ENCODE data around the gene RNF6.

RNF6 gene

DNA sequence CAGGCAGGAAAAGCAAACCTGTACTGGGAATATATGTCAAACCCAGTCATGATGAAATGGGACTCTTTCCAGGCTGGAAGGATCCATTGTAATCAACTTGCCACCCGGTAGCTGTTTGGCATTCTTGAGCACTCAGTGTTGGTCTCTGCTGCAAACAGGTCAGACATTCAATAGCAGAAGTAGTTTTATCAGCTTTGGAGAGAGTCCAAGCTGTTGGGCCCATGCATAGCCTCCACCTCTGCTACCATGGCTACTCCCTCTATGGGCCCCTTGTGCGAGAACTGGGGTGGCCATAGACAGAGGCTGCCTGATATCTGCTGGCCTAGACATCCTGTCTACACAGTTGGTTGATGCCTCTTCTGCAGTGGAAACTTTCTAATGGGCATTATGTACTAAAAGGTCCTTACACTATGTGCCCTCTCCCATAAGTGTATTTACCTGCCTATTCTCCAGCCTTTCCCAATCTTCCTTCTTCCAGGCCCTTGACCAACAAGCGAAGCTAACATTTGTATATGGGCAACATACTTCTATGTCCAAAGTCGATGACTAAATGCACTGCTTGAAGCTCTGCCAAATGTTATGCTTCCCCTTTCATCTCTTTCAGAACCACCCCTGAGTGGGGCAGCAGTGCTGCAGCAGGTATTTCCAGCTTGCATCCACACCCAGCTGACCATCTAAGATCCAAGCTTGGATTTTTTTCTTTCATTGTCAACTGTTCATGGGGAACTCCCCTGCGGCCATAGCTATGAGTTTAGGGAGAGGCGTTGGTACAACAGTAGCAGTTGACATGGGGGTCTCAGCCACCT, 5.3 kb upstream of the RNF6 start:
- no peak for DNase-seq (ENCODE audit: low spot score)
- FAIRE-seq, result no peak

DNA sequence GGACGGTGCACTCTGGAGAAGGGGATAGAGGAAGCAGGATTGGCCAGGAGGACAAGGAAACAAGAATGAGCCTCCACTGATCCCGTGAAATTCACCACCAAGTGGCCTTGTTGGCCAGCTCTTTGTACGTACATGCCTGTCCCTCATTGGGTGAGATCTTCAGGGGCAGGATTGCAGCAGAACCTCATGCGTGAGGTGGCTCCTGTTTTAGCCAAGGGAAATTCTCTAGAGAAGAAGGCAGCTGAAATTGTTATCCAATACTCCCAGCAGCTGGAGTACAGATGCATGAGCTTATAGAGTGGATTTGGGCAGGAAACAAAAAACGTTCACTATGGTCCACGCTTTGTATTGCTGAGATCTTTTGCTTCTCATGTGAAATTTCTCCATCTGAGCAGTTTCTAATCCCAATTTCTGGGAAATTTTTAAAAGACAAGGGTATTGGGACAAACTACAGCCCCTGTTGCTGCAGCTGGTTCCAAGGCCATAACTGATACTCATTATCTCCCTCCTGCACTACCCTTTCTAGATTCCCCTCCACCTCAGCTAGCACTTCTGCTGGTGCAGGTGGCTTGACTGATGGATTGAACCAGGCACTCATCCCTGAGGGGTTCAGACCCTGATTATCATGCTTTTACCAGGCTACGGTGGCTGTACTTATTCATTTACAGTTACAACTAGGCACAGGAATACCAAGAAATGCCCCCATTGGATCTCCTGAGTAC, 3.9 kb upstream of the RNF6 start:
- DNase-seq (ENCODE audit: low spot score), result no peak
- no peak for FAIRE-seq

DNA sequence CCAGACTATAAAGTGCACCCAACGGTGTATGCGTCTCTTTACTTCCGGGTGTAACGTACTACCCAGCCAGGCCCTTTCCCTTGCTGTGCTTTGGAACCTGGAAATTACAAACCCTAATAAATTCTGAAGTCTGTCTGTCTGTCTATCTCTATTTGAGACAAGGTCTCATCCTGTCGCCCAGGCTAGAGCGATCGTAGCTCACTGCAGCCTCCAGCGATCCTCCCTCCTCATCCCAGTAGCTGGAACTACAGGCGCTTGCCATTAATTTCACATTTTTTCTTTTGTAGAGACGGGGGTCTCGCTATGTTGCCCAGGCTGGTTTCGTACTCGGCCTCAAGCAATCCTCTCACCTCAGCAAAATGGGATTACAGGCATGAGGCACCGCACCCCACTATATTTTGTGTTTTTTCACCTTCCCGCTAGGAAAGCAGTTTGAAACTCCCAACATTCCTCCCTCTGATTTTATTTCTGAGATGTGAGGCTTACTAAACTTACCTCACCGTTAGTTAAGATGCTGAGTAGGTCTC, 469 bp upstream of the RNF6 start:
- DNase-seq (ENCODE audit: low spot score) (no peak), FAIRE-seq (no peak)

DNA sequence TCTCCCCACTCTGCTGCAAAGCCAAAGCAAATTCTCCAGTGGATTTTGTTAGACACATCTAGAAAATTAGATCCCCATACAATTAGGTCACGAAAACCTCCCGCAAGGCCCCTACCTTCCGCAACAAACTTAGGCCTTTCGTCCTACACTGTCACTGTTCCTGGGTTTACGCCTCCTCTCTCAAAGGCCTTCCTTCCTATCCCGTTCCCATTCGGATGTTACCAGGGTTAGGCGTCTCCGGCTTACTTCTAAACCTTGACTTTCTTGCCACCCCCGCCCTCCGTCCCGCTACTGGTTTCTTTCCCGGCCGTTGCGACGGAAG, 754 bp downstream of the RNF6 start:
- no peak for DNase-seq (ENCODE audit: low spot score)
- FAIRE-seq, result no peak

DNA sequence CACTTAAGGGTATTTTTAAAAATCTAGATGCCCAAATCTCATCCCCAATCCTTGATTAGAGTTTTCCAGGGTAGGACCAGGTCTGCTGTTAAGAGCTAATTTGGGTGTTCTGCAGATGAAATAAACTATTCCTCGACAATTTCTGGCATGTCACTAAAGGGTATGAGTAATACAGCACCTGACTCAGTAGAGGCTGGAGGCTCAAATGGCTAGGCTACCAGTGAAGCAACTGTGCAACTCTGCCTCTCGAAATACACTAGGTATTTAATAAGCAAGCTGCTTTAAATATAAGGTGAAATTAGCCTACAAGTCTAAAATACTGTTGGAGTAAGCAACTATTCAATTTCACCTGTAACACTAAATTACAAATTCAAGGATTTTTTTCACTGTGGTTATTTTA, 1.5 kb downstream of the RNF6 start:
- no peak for FAIRE-seq
- DNase-seq (ENCODE audit: low spot score), result no peak

DNA sequence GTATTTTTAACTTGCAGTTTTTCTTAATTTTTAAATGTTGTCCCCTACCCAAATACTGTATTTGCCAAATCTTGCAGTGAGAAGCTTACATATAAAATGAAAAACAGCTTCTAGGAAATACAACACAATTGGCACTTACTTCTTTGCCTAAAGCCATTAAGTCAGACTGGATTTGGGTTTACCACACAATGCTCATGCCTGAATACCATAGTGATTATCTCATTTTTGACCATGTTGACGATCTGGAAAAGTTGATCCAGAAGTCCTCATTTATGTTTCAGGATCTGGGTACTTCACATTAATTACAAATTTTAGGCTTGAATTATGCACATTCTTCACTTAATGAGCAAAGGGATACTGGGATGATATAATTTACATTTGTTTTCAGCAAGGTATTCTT, 2.4 kb downstream of the RNF6 start:
- FAIRE-seq, result no peak
- DNase-seq (ENCODE audit: low spot score), result no peak

DNA sequence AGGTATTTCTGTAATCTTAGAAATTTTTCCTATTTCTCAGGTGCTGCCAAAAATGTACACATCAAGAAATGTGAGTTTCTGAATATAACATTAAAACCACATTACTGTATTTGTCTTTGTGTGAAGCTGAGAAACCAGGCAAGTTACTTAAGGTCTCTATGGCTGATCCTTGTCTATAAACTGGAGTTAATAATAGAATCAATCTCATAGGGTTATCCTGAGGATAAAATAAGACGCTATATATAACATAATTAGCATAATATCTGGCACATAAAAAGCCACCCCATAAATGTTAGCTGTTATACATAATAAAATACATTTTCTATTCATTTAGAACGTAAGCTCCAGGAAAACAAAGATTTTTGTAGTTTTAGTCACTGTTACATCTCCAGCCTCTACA, 6.1 kb downstream of the RNF6 start:
- FAIRE-seq (no peak), DNase-seq (ENCODE audit: low spot score) (no peak)

DNA sequence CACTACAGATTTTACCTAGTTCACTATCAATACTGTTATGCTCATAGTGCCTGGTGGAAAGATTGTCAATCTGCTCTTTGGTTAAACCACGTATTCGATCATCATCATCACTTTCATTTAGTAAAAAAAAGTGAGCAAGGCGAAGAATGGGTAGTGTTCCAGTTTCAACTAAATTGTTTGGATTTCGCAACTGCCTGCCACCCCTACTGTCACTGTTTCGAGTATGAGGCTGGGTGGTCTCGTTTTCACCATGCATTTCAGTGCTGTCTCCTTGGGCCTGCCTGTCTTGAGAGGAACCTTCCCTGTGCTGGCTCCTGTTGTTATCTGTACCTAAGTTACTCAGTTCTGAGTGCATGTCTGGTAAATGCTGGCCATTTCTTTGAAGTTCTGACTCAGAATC, 8.1 kb downstream of the RNF6 start:
- no peak for FAIRE-seq

DNA sequence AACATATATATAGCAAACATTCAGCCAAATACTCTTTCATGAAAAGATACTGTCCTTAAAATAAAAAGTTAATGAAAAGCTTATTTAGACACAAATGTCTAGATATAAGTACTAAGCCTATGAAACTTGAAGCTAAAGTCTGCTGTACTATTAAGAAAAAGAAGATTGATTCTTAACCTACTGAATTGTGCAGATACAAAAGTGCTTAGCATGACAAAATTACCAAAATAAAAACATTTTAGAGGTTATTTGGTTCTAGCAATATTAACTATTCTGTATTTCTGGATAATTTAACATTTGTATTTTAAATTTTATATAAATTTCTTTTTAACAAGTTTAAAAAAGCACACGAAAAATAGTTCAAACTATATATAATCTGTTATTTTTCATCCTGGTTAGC, 8.8 kb downstream of the RNF6 start:
- FAIRE-seq (no peak), DNase-seq (ENCODE audit: low spot score) (no peak)

More for the DNA sequence above, 8.1 kb downstream of the RNF6 start:
- no peak for DNase-seq (ENCODE audit: low spot score)

DNA sequence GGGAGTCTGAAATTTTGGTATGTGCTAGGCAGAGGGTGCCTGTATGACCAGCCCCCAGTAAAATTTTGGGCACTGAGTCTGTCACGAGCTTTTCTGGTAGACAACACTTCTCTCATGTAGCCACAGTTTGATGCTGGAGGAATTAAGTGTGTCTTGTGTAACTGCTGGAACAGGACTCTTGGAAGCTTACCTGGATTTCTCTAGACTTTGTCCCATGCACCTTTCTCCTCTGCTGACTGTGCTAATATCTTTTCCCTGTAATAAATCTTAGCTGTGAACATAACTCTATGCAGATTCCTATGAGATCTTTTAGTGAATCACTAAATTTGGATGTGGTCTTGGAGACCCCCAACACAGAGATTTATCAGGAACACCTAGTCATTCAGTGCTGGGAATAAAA, 13.8 kb downstream of the RNF6 start:
- no peak for FAIRE-seq
- no peak for DNase-seq (ENCODE audit: low spot score)

DNA sequence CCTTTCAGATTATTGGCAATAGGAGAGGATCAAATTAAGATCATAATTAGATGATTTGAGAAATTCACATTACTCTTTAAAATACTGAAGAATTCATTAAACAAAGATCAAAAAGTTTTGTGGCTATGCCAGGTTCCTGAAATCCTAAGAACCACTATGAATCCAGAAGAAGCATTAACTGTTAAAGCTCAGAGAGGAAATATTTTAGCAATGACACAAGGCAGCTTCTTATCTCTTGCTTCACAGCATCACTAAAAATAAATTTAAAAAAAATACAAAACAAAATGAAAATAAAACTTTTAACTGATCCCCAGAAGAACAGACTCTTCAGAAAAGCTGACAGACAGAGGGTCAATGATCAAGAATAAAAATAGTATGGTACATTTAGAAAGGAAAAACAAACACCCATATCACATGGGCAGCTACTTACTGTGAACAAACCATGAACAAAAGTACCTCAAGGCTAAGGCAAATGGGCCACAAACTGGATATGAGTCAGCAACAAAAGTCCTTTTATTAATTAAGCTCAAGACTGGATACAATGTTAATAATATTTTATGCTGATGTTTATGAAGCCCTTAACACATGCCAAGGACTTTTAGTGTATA, 19.6 kb downstream of the RNF6 start:
- DNase-seq (ENCODE audit: low spot score) (no peak), FAIRE-seq (no peak)

DNA sequence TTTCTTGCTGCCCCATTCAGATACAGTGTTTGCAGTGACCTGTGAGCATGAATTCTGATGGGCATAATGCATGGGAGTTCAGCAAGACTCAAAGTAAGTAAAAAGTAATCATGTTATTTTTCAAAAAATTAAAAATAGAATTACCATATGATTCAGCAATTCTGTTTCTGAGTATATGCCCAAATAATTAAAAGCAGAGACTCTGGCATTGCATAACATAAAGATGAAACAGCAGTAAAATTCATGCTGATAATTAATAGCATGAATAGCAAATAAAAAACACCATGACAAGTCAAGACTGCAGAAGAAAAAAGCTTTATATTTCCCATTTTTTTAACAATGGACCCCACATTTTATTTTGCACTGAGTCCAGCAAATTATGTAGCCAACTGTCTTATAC, 21.3 kb downstream of the RNF6 start:
- FAIRE-seq (no peak), DNase-seq (ENCODE audit: low spot score) (no peak)

DNA sequence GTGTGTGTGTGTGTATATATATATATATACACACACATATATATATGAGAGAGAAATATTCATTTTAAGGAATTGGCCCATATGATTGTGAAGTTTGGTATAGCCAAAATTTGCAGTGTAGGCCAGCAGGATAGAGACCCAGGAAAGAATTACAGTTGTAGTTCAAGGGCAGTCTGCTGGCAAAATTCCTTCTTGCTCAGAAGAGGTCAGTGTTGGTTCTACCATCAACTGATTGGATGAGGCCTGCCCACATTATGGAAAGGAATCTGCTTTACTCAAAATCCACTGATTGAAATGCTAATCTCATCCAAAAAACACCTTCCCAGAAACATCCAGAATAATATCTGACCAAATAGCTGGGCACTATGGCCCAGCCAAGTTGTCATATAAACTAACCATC, 24.0 kb downstream of the RNF6 start:
- no peak for FAIRE-seq
- DNase-seq (ENCODE audit: low spot score), result no peak

DNA sequence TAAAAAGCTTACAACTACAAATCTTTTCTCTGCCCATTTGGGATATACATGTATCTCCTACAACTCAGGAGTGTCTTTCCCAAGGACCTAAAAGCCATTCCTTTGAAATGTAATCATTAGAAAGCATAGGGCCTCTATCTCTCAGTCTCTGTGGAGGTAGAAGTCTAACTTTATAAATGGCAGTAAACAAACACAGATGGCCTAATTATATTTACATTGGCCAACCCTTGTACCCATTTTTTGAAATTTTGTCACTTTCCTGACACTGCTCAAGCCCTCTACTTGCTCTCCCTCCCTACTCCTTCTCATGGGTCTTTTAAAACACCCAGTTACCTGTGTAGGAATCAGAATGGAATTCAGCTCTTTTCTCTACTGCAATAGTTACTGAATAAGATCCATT, 24.8 kb downstream of the RNF6 start:
- FAIRE-seq (no peak), DNase-seq (ENCODE audit: low spot score) (no peak)

DNA sequence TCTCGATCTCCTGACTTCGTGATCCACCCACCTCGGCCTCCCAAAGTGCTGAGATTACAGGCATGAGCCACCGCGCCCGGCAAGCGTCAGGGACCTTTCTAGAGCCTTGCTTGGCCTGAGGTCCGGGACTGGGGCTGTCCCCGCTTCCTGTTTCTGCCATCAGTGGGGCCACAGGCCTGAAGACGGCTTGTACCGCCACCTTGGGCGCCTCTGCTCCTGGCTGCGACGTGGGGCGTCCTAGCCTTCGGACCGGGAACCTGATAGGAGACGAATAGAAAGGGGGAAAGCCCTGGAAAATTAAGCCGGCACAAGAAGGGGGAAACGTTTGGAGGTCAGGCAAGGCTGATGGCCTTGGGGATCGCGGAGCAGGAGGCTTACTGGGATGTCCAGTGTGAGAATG, 35.1 kb downstream of the RNF6 start:
- DNase-seq (ENCODE audit: low spot score) (no peak), FAIRE-seq (no peak)

DNA sequence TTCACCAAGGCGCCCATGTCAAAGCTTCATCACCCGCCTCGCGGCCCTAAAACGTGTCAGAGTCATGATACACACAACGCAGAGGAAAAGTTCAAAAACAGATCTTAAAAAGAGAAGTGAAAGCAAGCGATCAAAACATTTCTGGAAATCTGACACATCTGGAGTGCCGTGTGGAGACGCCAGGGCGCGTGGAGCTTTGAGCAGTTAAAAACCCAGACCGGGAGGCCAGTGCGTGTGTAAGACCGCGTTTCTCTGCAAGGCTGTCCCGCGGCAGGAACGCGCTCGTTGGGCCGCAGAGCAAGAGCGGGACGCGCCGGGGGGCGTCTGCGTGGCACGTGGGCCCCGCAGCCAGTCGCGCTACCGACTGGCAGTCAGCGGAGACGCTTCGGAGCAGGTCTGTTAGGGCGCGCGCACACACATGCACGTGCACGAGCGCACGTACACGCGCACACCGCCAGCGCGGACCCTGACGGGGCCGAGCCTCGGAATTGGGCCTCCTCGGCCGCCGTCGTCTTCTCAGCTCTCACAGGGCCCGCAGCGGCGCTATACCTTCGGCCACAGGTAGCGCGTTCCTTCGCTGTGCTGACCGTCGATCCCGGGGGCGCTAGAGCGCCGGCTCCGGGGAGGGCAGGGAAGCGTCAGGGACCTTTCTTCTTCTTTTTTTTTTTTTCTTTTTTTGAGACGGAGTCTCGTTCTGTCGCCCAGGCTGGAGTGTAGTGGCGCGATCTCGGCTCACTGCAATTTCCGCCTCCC, 35.8 kb downstream of the RNF6 start:
- FAIRE-seq (peak; percentile 92), DNase-seq (ENCODE audit: low spot score) (peak; percentile 81)

DNA sequence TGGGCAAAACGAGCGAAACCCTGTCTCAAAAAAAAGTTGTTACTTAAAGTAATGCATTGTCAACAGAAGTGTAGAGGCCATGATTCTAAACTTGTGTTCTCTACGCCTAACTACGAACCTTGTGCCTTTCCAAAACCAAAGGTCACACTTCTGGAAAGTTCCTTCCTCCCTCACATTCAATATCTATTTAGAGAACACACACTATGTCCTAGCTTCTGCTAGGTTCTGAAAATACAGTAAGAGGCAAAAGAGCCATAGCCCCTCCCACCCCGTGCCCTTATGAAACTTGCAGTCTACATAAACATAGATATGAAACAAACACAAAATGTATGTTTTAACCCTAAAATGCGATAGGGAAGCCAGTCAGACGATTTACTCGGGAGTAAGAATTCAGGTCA, 36.4 kb downstream of the RNF6 start:
- FAIRE-seq (no peak), DNase-seq (ENCODE audit: low spot score) (no peak)

DNA sequence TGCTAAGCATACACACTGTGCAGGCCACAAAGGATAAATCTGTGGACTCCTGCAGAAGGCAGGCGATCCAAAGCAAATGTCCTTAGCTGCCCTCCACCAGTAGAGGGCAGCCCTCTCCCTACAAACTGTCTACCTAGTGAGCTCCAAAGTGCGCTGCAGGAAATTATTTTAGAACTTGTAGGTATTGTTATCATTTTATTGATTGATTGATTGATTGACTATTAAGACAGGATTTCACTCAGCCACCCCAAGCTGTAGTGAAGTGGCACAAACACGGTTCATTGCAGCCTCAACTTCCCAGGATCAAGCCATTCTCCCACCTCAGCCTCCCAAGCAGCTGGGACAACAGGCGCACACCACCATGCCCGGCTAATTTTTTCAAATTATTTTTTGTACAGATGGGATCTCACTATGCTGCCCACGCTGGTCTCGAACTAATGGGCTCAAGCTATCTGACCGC, 37.3 kb downstream of the RNF6 start:
- peak; percentile 39 for DNase-seq (ENCODE audit: low spot score)

DNA sequence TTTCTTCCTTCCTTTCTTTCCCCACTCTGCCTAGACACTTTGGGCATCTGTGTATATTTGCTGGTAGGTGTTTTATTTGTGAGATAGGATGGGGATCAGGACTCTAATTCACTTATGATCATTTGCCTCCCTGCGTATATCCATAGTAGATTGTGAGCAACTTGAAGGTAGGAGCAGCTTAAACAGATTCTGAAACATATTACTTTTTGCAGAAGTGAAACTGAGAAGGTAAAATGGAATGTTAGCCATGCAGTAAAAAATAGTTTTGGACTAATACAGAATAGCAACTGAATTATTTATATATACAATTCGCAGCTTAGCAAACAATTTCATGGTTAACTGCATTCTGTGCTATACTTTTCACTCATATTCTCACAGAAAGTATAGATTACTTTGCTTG, 38.7 kb downstream of the RNF6 start:
- no peak for DNase-seq (ENCODE audit: low spot score)
- no peak for FAIRE-seq

More for the DNA sequence above, 37.3 kb downstream of the RNF6 start:
- no peak for FAIRE-seq

DNA sequence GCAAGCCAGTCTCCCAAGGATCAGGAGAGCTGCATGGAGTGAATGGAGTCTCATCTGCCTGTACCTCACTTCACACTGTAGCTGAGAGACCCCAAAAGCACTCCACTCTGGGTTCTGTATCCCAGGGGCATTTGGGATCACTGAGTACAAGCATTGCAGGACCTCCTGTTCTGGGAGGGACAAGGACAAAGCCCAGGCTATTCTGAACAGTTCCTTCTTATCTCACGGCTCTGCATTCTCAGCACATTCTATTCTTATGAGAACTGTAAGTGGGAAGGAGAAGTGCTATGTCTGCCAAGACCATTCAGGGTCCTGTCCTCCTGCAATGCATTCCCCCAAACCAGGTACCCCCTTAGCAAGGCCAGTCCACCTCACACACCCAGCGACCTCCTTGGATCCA, 42.8 kb downstream of the RNF6 start:
- FAIRE-seq, result no peak

DNA sequence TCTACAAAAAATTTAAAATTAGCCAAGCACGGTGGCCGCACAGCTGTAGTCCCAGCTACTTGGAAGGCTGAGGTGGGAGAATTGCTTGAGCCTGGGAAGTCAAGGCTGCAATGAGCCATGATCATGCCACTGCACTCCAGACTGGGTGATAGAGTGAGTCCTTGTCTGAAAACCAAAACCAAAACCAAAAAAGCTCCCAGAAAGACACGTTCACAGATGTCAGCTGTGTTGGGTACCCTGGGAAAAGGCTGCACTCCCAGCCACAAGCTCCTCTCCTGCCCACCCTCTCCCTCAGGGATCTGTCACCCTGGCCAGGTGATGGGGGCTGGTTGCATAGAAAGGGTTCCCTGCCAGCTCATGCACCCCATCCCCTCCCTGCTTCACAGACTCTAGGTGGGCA, 53.3 kb downstream of the RNF6 start:
- DNase-seq (ENCODE audit: low spot score), result no peak
- no peak for FAIRE-seq

More for the DNA sequence above, 42.8 kb downstream of the RNF6 start:
- no peak for DNase-seq (ENCODE audit: low spot score)

Measured in urothelium cell line (cell line).